H1 (cell line): ENCODE data around the gene SPANXD. TPM values are rescaled to one million over a fixed set of nuclear protein-coding genes. Genes with fewer than 3 reads are reported as not detected.

Source experiments
- CTCF ChIA-PET: fragments of 300-600 bp; sonication (Branson Sonifier 250); formaldehyde crosslinking; loops from one replicate; lab custom pipeline; 2021; ENCODE audit not compliant: partially characterized antibody; lab: Charles Lee
- POLR2A ChIA-PET: fragments of 300-600 bp; sonication (Branson Sonifier 250); formaldehyde crosslinking; loops from one replicate; lab custom pipeline; 2021; ENCODE audit warnings: inconsistent platforms; ENCODE audit not compliant: partially characterized antibody; lab: Charles Lee
- DNase-seq, 2 experiments: peaks; one replicate each; pipeline versions ENCODE4 v3.0.0 to v3.0.0-alpha.2; 2010 to 2022; ENCODE audit warnings: low spot score in 2 of 2, low read depth in 1 of 2, mixed read lengths in 1 of 2
- FAIRE-seq: peaks from 2 replicates; lab custom pipeline; 2011; peaks lifted over from hg19 to GRCh38; lab: Jason Lieb, UNC
- H2AFZ ChIP-seq: 2 replicates; pipeline ENCODE4 v1.8.1; 2012; ENCODE audit warnings: low read length, inconsistent platforms
- H2AK5ac ChIP-seq: 2 replicates; pipeline ENCODE4 v1.6.1; 2013; ENCODE audit warnings: low read depth, low read length
- H2BK120ac ChIP-seq: replicated peaks from 2 replicates; pipeline ENCODE3; 2013; ENCODE audit warnings: low read depth, low read length, inconsistent platforms
- H2BK12ac ChIP-seq: 2 replicates; pipeline ENCODE4 v1.6.1; 2013; ENCODE audit warnings: low read depth, low read length
- H2BK15ac ChIP-seq: 2 replicates; pipeline ENCODE4 v1.6.1; 2013; ENCODE audit warnings: low read length
- H2BK20ac ChIP-seq: 2 replicates; pipeline ENCODE4 v1.6.1; 2013; ENCODE audit warnings: low read length
- H2BK5ac ChIP-seq: 2 replicates; pipeline ENCODE4 v1.6.1; 2013; ENCODE audit warnings: low read depth, low read length
- H3K14ac ChIP-seq: 2 replicates; pipeline ENCODE4 v1.6.1; 2013; ENCODE audit warnings: inconsistent platforms; ENCODE audit not compliant: insufficient read length
- H3K18ac ChIP-seq: 2 replicates; pipeline ENCODE4 v1.6.1; 2013; ENCODE audit warnings: low read length; ENCODE audit errors: extremely low read depth
- H3K23ac ChIP-seq: 2 replicates; pipeline ENCODE4 v1.6.1; 2013; ENCODE audit warnings: inconsistent platforms; ENCODE audit not compliant: insufficient read length
- H3K23me2 ChIP-seq: 2 replicates; pipeline ENCODE4 v1.6.1; 2013; ENCODE audit warnings: low read depth, low read length
- H3K27ac ChIP-seq: 2 replicates; pipeline ENCODE4 v1.6.1; 2011; ENCODE audit warnings: low read depth, low read length, inconsistent platforms
- H3K27me3 ChIP-seq, 4 experiments: replicated peaks in 1 of 4; 1 replicate in 1 of 4; 2 replicates in 3 of 4; pipeline versions ENCODE4 v1.6.1 to v1.8.1; 2011 to 2013; ENCODE audit warnings: low read length in 3 of 4, mild to moderate bottlenecking in 3 of 4, inconsistent platforms in 2 of 4, mixed read lengths in 2 of 4, moderate library complexity in 1 of 4; ENCODE audit not compliant: control insufficient read depth in 3 of 4, insufficient read depth in 3 of 4; ENCODE audit errors: extremely low read depth in 1 of 4
- H3K36me3 ChIP-seq, 4 experiments: 2 replicates each; pipeline versions ENCODE4 v1.6.1 to v1.8.1; 2011 to 2013; ENCODE audit warnings: mild to moderate bottlenecking in 4 of 4, low read length in 3 of 4, moderate library complexity in 2 of 4, control low read depth in 1 of 4, inconsistent platforms in 1 of 4; ENCODE audit not compliant: insufficient read depth in 4 of 4, control insufficient read depth in 2 of 4
- H3K4ac ChIP-seq: replicated peaks from 2 replicates; pipeline ENCODE3; 2013; ENCODE audit warnings: low read length, low read depth, mixed read lengths, inconsistent platforms; ENCODE audit not compliant: insufficient read length
- H3K4me1 ChIP-seq, 4 experiments: replicated peaks in 1 of 4; 1 replicate in 1 of 4; 2 replicates in 3 of 4; pipeline versions ENCODE4 v1.6.1 to v1.8.1; 2011 to 2013; ENCODE audit warnings: low read length in 3 of 4, inconsistent platforms in 2 of 4, mixed read lengths in 1 of 4; ENCODE audit not compliant: insufficient read depth in 4 of 4, control insufficient read depth in 3 of 4
- H3K4me2 ChIP-seq, 2 experiments: 2 replicates each; pipeline versions ENCODE4 v1.6.1 to v1.8.1; 2011 to 2013; ENCODE audit warnings: low read depth in 2 of 2, low read length in 2 of 2, control low read depth in 1 of 2, inconsistent platforms in 1 of 2, mild to moderate bottlenecking in 1 of 2; ENCODE audit not compliant: insufficient read depth in 1 of 2
- H3K4me3 ChIP-seq, 4 experiments: fragments of 200-600, 300-600 bp in 1 of 4; sonication (generic), shearing (Covaris generic), sonication (Bioruptor Twin) in 1 of 4; 2 replicates each; pipeline versions ENCODE4 v1.5.1 to v1.8.1; 2011 to 2016; ENCODE audit warnings: low read length in 4 of 4, low read depth in 3 of 4, control low read depth in 2 of 4, inconsistent platforms in 2 of 4, mild to moderate bottlenecking in 2 of 4, mixed read lengths in 1 of 4, moderate library complexity in 1 of 4; ENCODE audit not compliant: insufficient read depth in 2 of 4; ENCODE audit errors: extremely low read depth in 1 of 4
- H3K56ac ChIP-seq: replicated peaks from 2 replicates; pipeline ENCODE3; 2013; ENCODE audit warnings: low read depth, mild to moderate bottlenecking, mixed read lengths, low read length, inconsistent platforms; ENCODE audit not compliant: insufficient read length
- H3K79me1 ChIP-seq: 2 replicates; pipeline ENCODE4 v1.6.1; 2013; ENCODE audit warnings: low read depth, low read length, control low read depth
- H3K79me2 ChIP-seq, 2 experiments: 2 replicates each; pipeline versions ENCODE4 v1.6.1 to v1.8.1; 2012 to 2013; ENCODE audit warnings: low read length in 2 of 2, mild to moderate bottlenecking in 2 of 2, inconsistent platforms in 1 of 2; ENCODE audit not compliant: insufficient read depth in 2 of 2, control insufficient read depth in 1 of 2
- H3K9ac ChIP-seq, 4 experiments: replicated peaks in 1 of 4; 1 replicate in 1 of 4; 2 replicates in 3 of 4; pipeline versions ENCODE4 v1.6.1 to v1.8.1; 2011 to 2013; ENCODE audit warnings: low read depth in 3 of 4, low read length in 3 of 4, control low read depth in 2 of 4, mild to moderate bottlenecking in 2 of 4, moderate library complexity in 2 of 4, inconsistent platforms in 1 of 4; ENCODE audit errors: extremely low read depth in 1 of 4
- H3K9me3 ChIP-seq, 2 experiments: 2 replicates each; pipeline versions ENCODE4 v1.6.1 to v1.8.1; 2012 to 2013; ENCODE audit warnings: mild to moderate bottlenecking in 2 of 2, moderate library complexity in 2 of 2, control low read depth in 1 of 2, inconsistent platforms in 1 of 2, low read depth in 1 of 2, low read length in 1 of 2, mixed read lengths in 1 of 2; ENCODE audit not compliant: insufficient read depth in 2 of 2
- H4K20me1 ChIP-seq, 2 experiments: replicated peaks in 1 of 2; 2 replicates each; pipeline versions ENCODE3 to v1.8.1; 2011 to 2013; ENCODE audit warnings: inconsistent platforms in 2 of 2, low read length in 2 of 2, mild to moderate bottlenecking in 1 of 2; ENCODE audit not compliant: insufficient read depth in 2 of 2, control insufficient read depth in 1 of 2
- H4K5ac ChIP-seq: 2 replicates; pipeline ENCODE4 v1.6.1; 2013; ENCODE audit warnings: low read length, low read depth, mixed read lengths, inconsistent platforms; ENCODE audit not compliant: insufficient read length
- H4K8ac ChIP-seq: 2 replicates; pipeline ENCODE4 v1.8.0; 2013; ENCODE audit warnings: mild to moderate bottlenecking, moderate library complexity, low read length, inconsistent platforms; ENCODE audit not compliant: insufficient read depth; ENCODE audit errors: extremely low read depth
- H4K91ac ChIP-seq: replicated peaks from 2 replicates; pipeline ENCODE3; 2013; ENCODE audit warnings: low read length, mixed read lengths, inconsistent platforms; ENCODE audit not compliant: insufficient read length
- CBX8 ChIP-seq: fragments of 300-800, 300-1000 bp; sonication (generic); IDR thresholded peaks from 2 replicates; pipeline ENCODE4 v1.7.1; 2016; ENCODE audit warnings: low read depth, low read length, borderline replicate concordance
- CHD2 ChIP-seq: IDR thresholded peaks from 2 replicates; pipeline ENCODE4 v1.6.1; 2012; ENCODE audit warnings: low read length, improper control_type of control experiment
- CREB1 ChIP-seq: IDR thresholded peaks from 2 replicates; pipeline ENCODE4 v1.6.1; 2012; ENCODE audit warnings: inconsistent platforms
- EP300 ChIP-seq, 2 experiments: IDR thresholded peaks; 1 replicate in 1 of 2; 2 replicates in 1 of 2; pipeline ENCODE4 v1.6.1; 2011 to 2012; ENCODE audit warnings: low read depth in 2 of 2, low read length in 2 of 2, mild to moderate bottlenecking in 2 of 2, borderline replicate concordance in 1 of 2, inconsistent platforms in 1 of 2, moderate library complexity in 1 of 2
- FOSL1 ChIP-seq: IDR thresholded peaks from 2 replicates; pipeline ENCODE4 v1.6.1; 2011; ENCODE audit warnings: mild to moderate bottlenecking, low read depth, low read length, moderate library complexity; ENCODE audit not compliant: insufficient read depth
- GABPA ChIP-seq: IDR thresholded peaks from 2 replicates; pipeline ENCODE4 v1.6.1; 2011; ENCODE audit warnings: mild to moderate bottlenecking, low read length, moderate library complexity, borderline replicate concordance; ENCODE audit not compliant: insufficient read depth
- JUN ChIP-seq: IDR thresholded peaks from 2 replicates; pipeline ENCODE4 v1.6.1; 2011; ENCODE audit warnings: low read depth, mild to moderate bottlenecking, improper control_type of control experiment, low read length
- JUND ChIP-seq: IDR thresholded peaks from 2 replicates; pipeline ENCODE4 v1.6.1; 2011; ENCODE audit warnings: mild to moderate bottlenecking, improper control_type of control experiment, low read length
- KDM5A ChIP-seq: fragments of 200-600 bp; IDR thresholded peaks from 2 replicates; pipeline ENCODE4 v1.7.1; 2012; ENCODE audit warnings: mild to moderate bottlenecking, low read length, inconsistent platforms, mixed read lengths
- PHF8 ChIP-seq: fragments of 200-600 bp; sonication (generic); conservative IDR thresholded peaks from 2 replicates; pipeline ENCODE4 v1.7.1; 2012; ENCODE audit warnings: low read depth, mild to moderate bottlenecking, inconsistent platforms, low read length, moderate library complexity
- POLR2A ChIP-seq, 2 experiments: IDR thresholded peaks; 1 replicate in 1 of 2; 2 replicates in 1 of 2; pipeline ENCODE4 v1.6.1; 2011; ENCODE audit warnings: low read depth in 2 of 2, low read length in 2 of 2, mild to moderate bottlenecking in 2 of 2; ENCODE audit errors: control extremely low read depth in 1 of 2
- RBBP5 ChIP-seq: IDR thresholded peaks from 2 replicates; pipeline ENCODE4 v1.7.1; 2012; ENCODE audit warnings: low read depth, mild to moderate bottlenecking, inconsistent platforms, low read length, moderate library complexity, borderline replicate concordance
- SIX5 ChIP-seq: IDR thresholded peaks from 2 replicates; pipeline ENCODE4 v1.6.1; 2011; ENCODE audit warnings: mild to moderate bottlenecking, low read depth, low read length
- SP4 ChIP-seq: IDR thresholded peaks from 2 replicates; pipeline ENCODE4 v1.6.1; 2012; ENCODE audit warnings: low read length, inconsistent platforms
- YY1 ChIP-seq: IDR thresholded peaks from 2 replicates; pipeline ENCODE4 v1.6.1; 2011; ENCODE audit warnings: low read depth, mild to moderate bottlenecking, low read length
- WGBS, 2 experiments: shearing (Covaris generic) in 1 of 2; methylation state at CpG; one replicate each; pipeline versions ENCODE4 v1.1.6 to v1.1.7; 2013 to 2015; ENCODE audit warnings: low lambda C conversion rate in 2 of 2, mixed read lengths in 2 of 2, inconsistent platforms in 1 of 2, low coverage in 1 of 2, missing lambda C conversion rate in 1 of 2; ENCODE audit not compliant: insufficient replicate concordance in 2 of 2, insufficient coverage in 1 of 2, insufficient read length in 1 of 2; ENCODE audit errors: extremely low coverage in 1 of 2, missing lambda C conversion rate in 1 of 2; 5-methylcytosine and 5-hydroxymethylcytosine counted together
- polyA plus RNA-seq, 7 experiments: library from polyadenylated mRNA; depleted of rRNA in 3 of 7; stranded (reverse) in 5 of 7; unstranded in 2 of 7; fragments of >200 nt in 5 of 7; fragments of 200-250 nt in 2 of 7; gene quantifications; 1 replicate in 5 of 7; 2 replicates in 1 of 7; 4 replicates in 1 of 7; pipeline versions ENCODE4 v1.2.1 to v1.2.3, GENCODE V29; 2011 to 2013; ENCODE audit warnings: missing spikeins in 2 of 7, mixed read lengths in 2 of 7
- total RNA-seq: library from RNA; stranded (reverse); fragmentation: NEBNext Ultra II Directional; extraction: Animal tissue kit (Norgen Biotek cat#: 25700); gene quantifications from 2 replicates; pipeline ENCODE4 v1.2.1, GENCODE V29; 2021
- TF ChIP-seq, protein P1 (sequence below): IDR thresholded peaks from 2 replicates; pipeline ENCODE4 v1.6.1; 2012; ENCODE audit warnings: inconsistent platforms

The SPANXD gene
- total and polyA plus RNA-seq, 2 of the 8 experiments (the other 6 are each of a cell fraction or from before 2014, with no cell fraction given), result not detected

DNA sequence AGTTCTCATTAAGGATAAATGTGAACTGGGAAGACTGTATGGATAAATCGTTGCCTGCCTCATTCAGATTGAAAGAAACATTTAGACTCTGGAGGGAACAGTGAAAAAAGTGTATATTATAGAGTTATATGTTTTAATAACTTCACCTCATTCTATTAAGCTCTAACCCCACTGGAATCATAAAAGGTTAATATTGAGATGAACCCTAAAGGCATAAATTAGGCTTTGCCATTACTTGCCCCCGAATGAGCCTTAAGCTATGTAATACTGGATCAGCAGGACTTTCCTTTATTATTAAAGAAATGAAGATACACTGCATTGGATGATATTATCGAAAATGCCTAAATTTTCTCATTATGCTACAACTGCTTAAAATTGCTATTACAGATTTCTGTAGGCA lies 44.1 kb upstream of the SPANXD start:
- no peak overlapping the region for H2AFZ ChIP-seq
- H3K27ac ChIP-seq, result no peak overlapping the region
- H3K79me2 ChIP-seq, result no peaks in the 10 kb centered on the region
- H3K27me3 ChIP-seq, result no peaks in the 10 kb centered on the region
- H3K4me2 ChIP-seq, result no peak overlapping the region
- no peak overlapping the region for H4K5ac ChIP-seq
- POLR2A ChIA-PET, result no interaction called here
- H2BK15ac ChIP-seq, result no peak overlapping the region
- FAIRE-seq, result no peak
- H2BK20ac ChIP-seq, result no peak overlapping the region
- no peak overlapping the region for H2BK120ac ChIP-seq
- no peak overlapping the region for H3K56ac ChIP-seq
- TF ChIP-seq CREB1, result no peak
- no peak for TF ChIP-seq POLR2A (IDR thresholded peaks at IDR 0.05; ENCODE audit: control extremely low read depth in 1 of 2, low read depth in 2 of 2, low read length in 2 of 2)
- no peak for TF ChIP-seq SIX5
- TF ChIP-seq SP4, result no peak
- TF ChIP-seq, protein P1, sequence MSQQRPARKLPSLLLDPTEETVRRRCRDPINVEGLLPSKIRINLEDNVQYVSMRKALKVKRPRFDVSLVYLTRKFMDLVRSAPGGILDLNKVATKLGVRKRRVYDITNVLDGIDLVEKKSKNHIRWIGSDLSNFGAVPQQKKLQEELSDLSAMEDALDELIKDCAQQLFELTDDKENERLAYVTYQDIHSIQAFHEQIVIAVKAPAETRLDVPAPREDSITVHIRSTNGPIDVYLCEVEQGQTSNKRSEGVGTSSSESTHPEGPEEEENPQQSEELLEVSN, result no peak
- no peak for TF ChIP-seq EP300 (IDR thresholded peaks at IDR 0.05; ENCODE audit: borderline replicate concordance in 1 of 2, low read depth in 2 of 2, low read length in 2 of 2)
- TF ChIP-seq CBX8, result no peak
- TF ChIP-seq CHD2, result no peak
- no peak for TF ChIP-seq PHF8
- no peak for TF ChIP-seq YY1
- TF ChIP-seq FOSL1, result no peak
- TF ChIP-seq GABPA, result no peak
- TF ChIP-seq KDM5A, result no peak
- TF ChIP-seq RBBP5, result no peak
- TF ChIP-seq JUN, result no peak
- TF ChIP-seq JUND, result no peak
- TF ChIP-seq, all 59 proteins: peak for 0
- Histone ChIP-seq H3K4ac (no peak overlapping the region), H3K23me2 (no peaks in the 10 kb centered on the region), H2BK12ac (no peak overlapping the region), H3K4me3 (no peak overlapping the region), H3K36me3 (no peaks in the 10 kb centered on the region), H2AK5ac (no peak overlapping the region), H3K14ac (no peak overlapping the region), H3K4me1 (no peaks in the 10 kb centered on the region), H4K8ac (no peak overlapping the region), H4K91ac (no peak overlapping the region), H3K79me1 (no peaks in the 10 kb centered on the region), H3K18ac (no peak overlapping the region), H3K9ac (no peak overlapping the region), H4K20me1 (no peaks in the 10 kb centered on the region), H3K23ac (no peak overlapping the region), H3K9me3 (no peaks in the 10 kb centered on the region), H2BK5ac (no peak overlapping the region)
- WGBS, 2 experiments, result 92% methylated on average over 3 of the region's 3 CpGs; no CpG with 5 or more reads in 1 of the 2 experiments
- no peak for DNase-seq
- CTCF ChIA-PET, result no interaction called here
